GM12891 (cell line): Measurements from ENCODE around the gene PPARG.

Source experiments
- DNase-seq: peaks from one replicate; pipeline ENCODE4 v3.0.0; 2011; ENCODE audit warnings: low spot score; ENCODE audit not compliant: insufficient read length
- FAIRE-seq: peaks from 2 replicates; lab custom pipeline; 2011; peaks lifted over from hg19 to GRCh38; lab: Jason Lieb, UNC
- PAX5 ChIP-seq: IDR thresholded peaks from 2 replicates; pipeline ENCODE4 v1.6.1; 2011; ENCODE audit warnings: low read length, moderate library complexity, mild to moderate bottlenecking; ENCODE audit not compliant: insufficient read depth, severe bottlenecking
- POLR2A ChIP-seq: IDR thresholded peaks from 2 replicates; pipeline ENCODE4 v1.6.1; 2011; ENCODE audit warnings: low read depth, low read length, control low read depth
- POLR2AphosphoS5 ChIP-seq: IDR thresholded peaks from 2 replicates; pipeline ENCODE4 v1.6.1; 2011; ENCODE audit warnings: low read depth, low read length, control low read depth
- POU2F2 ChIP-seq: IDR thresholded peaks from 2 replicates; pipeline ENCODE4 v1.6.1; 2011; ENCODE audit warnings: low read depth, mild to moderate bottlenecking, control low read depth, low read length, moderate library complexity
- SPI1 ChIP-seq: IDR thresholded peaks from 2 replicates; pipeline ENCODE4 v1.6.1; 2011; ENCODE audit warnings: low read depth, low read length, control low read depth
- TAF1 ChIP-seq: IDR thresholded peaks from 2 replicates; pipeline ENCODE4 v1.6.1; 2011; ENCODE audit warnings: low read depth, low read length, control low read depth

The PPARG gene

DNA sequence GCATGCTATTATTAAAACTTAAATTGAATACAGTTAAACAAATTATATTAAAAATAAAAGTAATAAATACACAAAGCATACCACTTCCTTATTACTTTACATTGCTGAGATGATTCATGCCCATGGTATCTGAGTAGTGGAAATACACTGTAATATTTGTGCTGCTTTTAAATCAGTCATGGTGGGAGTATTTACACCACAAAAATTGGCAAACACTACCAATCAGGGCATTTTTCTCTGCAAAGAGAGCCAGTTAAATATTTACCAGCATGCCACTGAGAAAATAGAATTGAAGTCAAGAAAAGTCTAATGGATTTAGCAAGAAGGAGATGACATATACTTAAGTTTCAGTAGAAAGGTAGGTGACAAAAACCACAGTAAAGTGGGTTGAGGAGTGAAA lies 19.6 kb downstream of the PPARG start:
- DNase-seq (no peak), FAIRE-seq (no peak)
- TF ChIP-seq TAF1 = no peak
- no peak for TF ChIP-seq POLR2A
- no peak for TF ChIP-seq POU2F2
- no peak for TF ChIP-seq PAX5
- no peak for TF ChIP-seq SPI1
- no peak for TF ChIP-seq POLR2AphosphoS5

DNA sequence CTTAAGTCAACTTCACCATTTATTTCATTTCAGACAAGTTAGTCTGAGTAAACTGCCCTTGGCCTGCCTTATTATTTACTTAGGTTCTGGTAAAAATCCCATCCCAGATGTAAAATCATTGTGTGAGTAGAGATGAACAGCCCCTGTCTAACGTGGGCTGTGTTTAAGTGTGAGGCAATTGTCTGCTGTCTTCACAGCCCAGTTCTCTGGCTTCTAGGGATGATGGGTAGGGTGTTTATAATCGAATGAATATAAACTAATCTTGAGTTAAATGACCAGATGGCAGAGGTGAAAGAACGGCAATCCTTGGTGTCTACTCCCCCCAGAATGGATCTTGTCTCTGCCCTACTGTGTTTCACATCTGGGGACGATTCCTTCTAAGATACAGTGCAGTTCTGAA lies 20.8 kb downstream of the PPARG start:
- DNase-seq = no peak
- FAIRE-seq = no peak
- no peak for TF ChIP-seq SPI1
- no peak for TF ChIP-seq POU2F2
- TF ChIP-seq TAF1 = no peak
- TF ChIP-seq PAX5 = no peak
- no peak for TF ChIP-seq POLR2AphosphoS5
- TF ChIP-seq POLR2A = no peak

DNA sequence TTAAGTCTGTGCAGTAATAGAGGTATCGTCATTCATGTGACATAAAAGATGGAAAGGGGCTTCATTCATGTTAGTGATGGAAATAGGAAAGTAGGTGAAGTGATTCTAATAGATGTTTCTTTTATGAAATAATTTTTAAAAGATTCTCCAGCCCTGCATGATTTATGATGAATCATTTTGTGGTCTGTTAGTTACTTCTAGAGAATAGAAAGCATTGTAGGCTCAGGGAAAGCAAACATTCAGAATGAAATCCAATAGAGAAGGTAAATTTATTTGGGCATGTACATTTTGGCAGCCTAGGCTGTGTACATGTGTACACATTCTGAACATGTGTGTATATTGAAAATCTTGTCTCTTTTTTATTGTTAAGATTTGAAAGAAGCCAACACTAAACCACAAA lies 23.1 kb downstream of the PPARG start:
- TF ChIP-seq POU2F2 = no peak
- TF ChIP-seq POLR2AphosphoS5 = no peak
- no peak for TF ChIP-seq PAX5
- no peak for TF ChIP-seq SPI1
- TF ChIP-seq POLR2A = no peak
- no peak for TF ChIP-seq TAF1
- DNase-seq (no peak), FAIRE-seq (no peak)

DNA sequence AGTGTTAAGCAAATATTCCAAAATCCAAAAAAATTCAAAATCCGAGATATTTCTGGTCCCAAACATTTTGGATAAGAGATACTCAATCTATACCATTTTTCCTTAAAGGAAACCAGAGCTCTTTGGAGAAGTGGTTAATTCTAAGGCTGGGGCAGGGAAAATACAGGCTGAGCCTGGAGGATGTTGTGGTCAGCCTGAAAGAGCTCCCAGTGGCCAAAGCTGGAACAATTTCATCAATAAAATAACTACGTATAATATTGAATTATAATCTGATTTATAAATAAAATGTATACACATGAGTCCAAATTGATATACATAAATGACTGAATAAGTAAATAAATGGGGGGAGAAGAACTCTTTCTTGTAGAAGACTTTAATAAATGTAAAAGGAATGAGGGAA lies 24.6 kb downstream of the PPARG start:
- FAIRE-seq (no peak), DNase-seq (no peak)
- TF ChIP-seq PAX5 = no peak
- TF ChIP-seq POLR2A = no peak
- no peak for TF ChIP-seq SPI1
- no peak for TF ChIP-seq POU2F2
- TF ChIP-seq POLR2AphosphoS5 = no peak
- no peak for TF ChIP-seq TAF1

DNA sequence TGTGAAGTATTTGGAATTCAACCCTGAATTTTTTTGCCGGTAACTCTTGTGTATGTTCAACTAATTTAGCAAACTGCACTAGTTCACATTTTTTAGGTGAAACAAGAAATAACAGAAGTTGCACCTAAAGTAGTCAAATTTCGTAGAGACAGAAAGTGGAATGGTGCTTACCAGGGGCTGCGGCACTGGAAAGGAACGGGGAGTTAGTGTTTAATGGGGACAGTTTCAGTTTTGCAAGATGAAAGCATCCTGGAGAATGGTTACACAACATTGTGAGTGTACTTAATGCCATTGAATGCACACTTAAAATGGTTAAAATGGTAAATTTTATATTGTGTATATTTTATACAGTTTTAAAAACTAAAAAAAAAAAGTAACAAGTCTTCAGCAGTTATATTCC lies 27.4 kb downstream of the PPARG start:
- TF ChIP-seq POLR2A = no peak
- TF ChIP-seq POU2F2 = no peak
- no peak for TF ChIP-seq TAF1
- no peak for TF ChIP-seq SPI1
- no peak for TF ChIP-seq PAX5
- no peak for TF ChIP-seq POLR2AphosphoS5

DNA sequence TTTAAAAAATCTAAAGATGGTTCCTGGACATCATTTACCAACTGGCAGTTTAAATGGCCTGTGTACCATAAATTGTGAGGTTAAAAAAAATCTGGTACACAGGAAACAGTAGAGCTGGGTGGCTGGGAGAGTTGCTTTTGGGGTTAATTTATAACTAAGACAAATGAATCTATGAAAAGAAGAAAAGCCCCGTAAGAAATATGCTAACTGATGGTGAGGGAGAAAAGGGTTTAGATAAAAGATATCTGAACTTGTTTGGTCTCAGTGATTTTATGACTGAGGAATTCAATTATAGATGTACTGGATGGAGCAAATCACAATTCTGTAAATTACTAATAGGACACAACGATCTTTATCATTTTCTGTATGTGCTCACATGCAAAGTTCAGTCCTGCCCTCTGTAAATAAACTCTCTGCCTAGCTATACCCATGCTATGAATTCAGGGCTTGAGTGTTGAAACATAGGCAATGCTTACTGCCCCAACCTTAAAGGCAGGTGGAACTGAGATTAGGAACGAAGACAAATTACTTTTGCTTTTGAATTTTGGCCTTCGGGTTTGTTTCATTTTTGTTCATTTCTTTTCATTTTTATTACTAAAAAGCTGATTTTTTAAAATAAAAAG lies 28.0 kb downstream of the PPARG start:
- no peak for FAIRE-seq
- DNase-seq = no peak
- TF ChIP-seq PAX5 (no peak), SPI1 (no peak), POLR2A (no peak), POLR2AphosphoS5 (no peak), POU2F2 (no peak), TAF1 (no peak)

More for the DNA sequence above, 27.4 kb downstream of the PPARG start:
- no peak for FAIRE-seq
- DNase-seq = no peak

DNA sequence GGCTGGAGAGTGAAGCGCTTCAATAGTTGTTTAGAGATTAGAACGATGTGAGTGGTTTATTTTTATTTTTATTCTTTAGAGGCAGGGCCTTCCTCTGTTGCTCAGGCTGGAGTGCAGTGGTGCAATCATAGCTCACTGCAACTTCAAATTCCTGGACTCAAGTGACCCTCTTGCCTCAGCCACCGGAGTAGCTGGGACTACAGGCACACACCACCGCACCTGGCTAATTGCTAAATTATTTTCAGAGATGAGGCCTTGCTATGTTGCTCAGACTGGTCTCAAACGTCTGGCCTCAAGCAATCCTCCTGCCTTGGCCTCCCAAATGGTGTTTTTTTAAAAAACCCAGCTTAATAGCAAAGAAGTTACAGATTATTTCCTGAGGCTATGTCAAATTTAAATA lies 29.0 kb downstream of the PPARG start:
- DNase-seq (no peak), FAIRE-seq (no peak)
- no peak for TF ChIP-seq POLR2A
- TF ChIP-seq SPI1 = no peak
- TF ChIP-seq POU2F2 = no peak
- TF ChIP-seq POLR2AphosphoS5 = no peak
- no peak for TF ChIP-seq PAX5
- TF ChIP-seq TAF1 = no peak

DNA sequence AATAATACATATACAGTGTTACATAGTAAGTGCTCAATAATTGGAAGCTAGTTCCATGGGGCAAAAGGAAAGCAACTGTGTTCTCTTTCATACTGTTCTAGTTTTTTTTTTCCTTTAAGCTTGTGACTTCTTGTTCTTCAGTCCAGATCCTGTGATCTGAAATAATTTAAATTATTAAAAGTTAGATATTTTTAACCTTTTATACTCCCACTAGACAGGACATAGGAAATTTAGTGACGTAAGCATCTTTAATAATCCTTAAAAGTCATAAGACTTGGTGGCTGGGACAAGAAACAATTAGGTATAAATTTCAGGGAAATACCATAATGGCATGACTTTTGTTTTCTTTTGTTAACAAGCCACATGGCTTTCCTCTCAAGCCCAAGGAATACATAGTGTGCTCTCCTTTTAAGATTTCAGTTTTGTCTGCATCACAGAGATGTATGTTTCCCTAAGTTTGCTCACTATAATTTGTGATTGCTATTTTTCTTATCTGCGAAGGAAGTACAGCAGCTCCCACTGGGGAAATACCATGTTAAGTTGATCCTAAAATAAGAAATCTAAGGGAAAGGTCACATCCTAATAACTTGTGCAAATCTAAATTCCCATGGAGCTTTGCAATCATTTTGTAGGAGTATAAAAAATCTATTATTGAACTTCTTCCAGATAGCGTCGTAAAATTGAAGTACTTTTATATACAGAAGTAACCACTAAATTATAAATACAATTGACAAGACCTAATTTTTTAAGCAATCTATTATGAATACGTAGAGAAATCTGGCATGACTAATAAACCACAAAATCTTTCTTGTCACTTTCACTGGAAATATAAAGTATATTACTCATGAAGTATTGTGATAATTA lies 30.1 kb downstream of the PPARG start:
- DNase-seq (no peak), FAIRE-seq (no peak)
- TF ChIP-seq POLR2AphosphoS5 = no peak
- TF ChIP-seq POLR2A = no peak
- TF ChIP-seq PAX5 = no peak
- TF ChIP-seq TAF1 = no peak
- no peak for TF ChIP-seq SPI1
- no peak for TF ChIP-seq POU2F2

DNA sequence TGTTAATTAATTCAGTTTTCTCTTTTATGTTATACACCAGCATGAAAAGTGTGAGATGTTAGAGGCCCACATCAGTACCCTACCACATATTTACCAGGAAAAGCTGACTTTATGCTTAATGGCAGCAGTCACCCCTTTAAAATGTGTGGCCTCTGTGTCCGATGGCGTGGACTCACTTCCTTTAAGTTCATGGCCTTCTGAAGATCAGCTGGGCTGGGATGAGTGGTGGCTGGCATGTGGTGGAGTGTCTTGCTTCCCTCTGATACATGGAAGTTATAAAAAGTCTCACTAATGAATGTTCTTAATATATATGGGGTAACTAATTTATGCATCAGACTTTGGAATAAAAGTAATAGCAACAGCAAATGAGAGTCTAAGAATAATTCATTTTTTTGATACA lies 32.1 kb downstream of the PPARG start:
- DNase-seq (no peak), FAIRE-seq (no peak)
- TF ChIP-seq POLR2A = no peak
- TF ChIP-seq TAF1 = no peak
- no peak for TF ChIP-seq POU2F2
- TF ChIP-seq PAX5 = no peak
- TF ChIP-seq POLR2AphosphoS5 = no peak
- no peak for TF ChIP-seq SPI1
